BJ (cell line): Measurements from ENCODE around the gene CMC2. TPM values are rescaled to one million over a fixed set of nuclear protein-coding genes. Genes with fewer than 3 reads are reported as not detected.

Experiments
- CTCF ChIA-PET: fragments of 350-600 bp; formaldehyde crosslinking; extraction: SDS; loops from one replicate; lab custom pipeline; 2021; ENCODE audit warnings: antibody characterized with exemption, inconsistent platforms; lab: Yijun Ruan, JAX
- POLR2A ChIA-PET: fragments of 300-600 bp; sonication (Branson Sonifier 250); formaldehyde crosslinking; extraction: SDS; loops from one replicate; lab custom pipeline; 2021; ENCODE audit warnings: antibody characterized with exemption; lab: Charles Lee
- DNase-seq: peaks from one replicate; pipeline ENCODE4 v3.0.0-alpha.2; 2011; ENCODE audit warnings: low read depth
- H3K27me3 ChIP-seq: 2 replicates; pipeline ENCODE4 v1.6.0; 2011; ENCODE audit warnings: low read length; ENCODE audit not compliant: control insufficient read depth, insufficient read depth
- H3K36me3 ChIP-seq: 2 replicates; pipeline ENCODE4 v1.5.1; 2011; ENCODE audit warnings: low read length; ENCODE audit not compliant: control insufficient read depth, insufficient read depth
- H3K4me3 ChIP-seq: 2 replicates; pipeline ENCODE4 v1.5.1; 2011; ENCODE audit warnings: low read depth, mild to moderate bottlenecking, control low read depth, low read length
- CTCF ChIP-seq: IDR thresholded peaks from 2 replicates; pipeline ENCODE4 v1.5.1; 2011; ENCODE audit warnings: low read depth, mild to moderate bottlenecking, control low read depth, inconsistent platforms, low read length, moderate library complexity; ENCODE audit not compliant: insufficient read depth
- polyA plus RNA-seq: library from polyadenylated mRNA; depleted of rRNA; stranded (reverse); fragments of >200 nt; gene quantifications from 2 replicates; pipeline ENCODE4 v1.2.3, GENCODE V29; 2011

The CMC2 gene
- polyA plus RNA-seq, 1 experiment, result 56.4 TPM

GRCh38 chr16:80992676-80993293, 13.9 kb downstream of the CMC2 start:
- H3K27me3 ChIP-seq, result no peaks in the 10 kb centered on the region
- no peak for DNase-seq
- no peak for TF ChIP-seq CTCF
- H3K36me3 ChIP-seq, result no peaks in the 10 kb centered on the region; the same call in 1 of the 2 replicates
- ChIA-PET POLR2A (no interaction called here), CTCF (interaction anchor here (0.6 to 3.3 kb wide), 5 partner anchors 11 to 74 kb away, joined by 3 to 25 read pairs (median 4); no protein-coding TSS in a partner anchor)
- H3K4me3 ChIP-seq, result no peak overlapping the region

- H3K27me3 ChIP-seq, result no peaks in the 10 kb centered on the region
- H3K36me3 ChIP-seq, result no peaks in the 10 kb centered on the region; the same call in 1 of the 2 replicates
- no peak overlapping the region for H3K4me3 ChIP-seq
- TF ChIP-seq CTCF, result no peak
- ChIA-PET CTCF (interaction anchor here (1.7 to 3.3 kb wide), 2 partner anchors 12 to 17 kb away, joined by 6 to 25 read pairs; no protein-coding TSS in a partner anchor), POLR2A (no interaction called here)
- DNase-seq, result no peak
These were observed 14.8 kb downstream of the CMC2 start for GRCh38 chr16:80991792-80992430.

GRCh38 chr16:80990978-80991377, 15.7 kb downstream of the CMC2 start:
- DNase-seq, result no peak
- H3K36me3 ChIP-seq, result no peaks in the 10 kb centered on the region; the same call in 1 of the 2 replicates

DNA sequence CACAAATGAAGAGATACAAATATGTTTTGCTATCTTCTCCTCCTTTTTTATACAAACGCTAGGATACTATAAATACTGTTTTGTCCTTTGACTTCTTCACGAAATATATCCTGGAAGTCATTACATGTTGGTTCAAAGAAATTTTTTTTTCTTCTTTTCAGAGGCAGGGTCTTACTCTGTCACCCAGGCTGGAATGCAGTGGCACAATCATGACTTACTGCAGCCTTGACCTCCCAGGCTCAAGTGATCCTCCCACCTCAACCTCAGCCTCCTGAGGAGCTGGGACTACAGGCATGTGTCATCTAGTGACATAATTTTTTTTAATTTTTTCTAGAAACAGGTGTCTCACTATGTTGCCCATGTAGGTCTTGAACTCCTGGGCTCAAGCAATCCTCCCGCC, 16.1 kb downstream of the CMC2 start:
- no peak for DNase-seq
- Histone ChIP-seq H3K27me3 (no peaks in the 10 kb centered on the region), H3K36me3 (no peaks in the 10 kb centered on the region; the same call in 1 of the 2 replicates), H3K4me3 (no peak overlapping the region)
- TF ChIP-seq CTCF, result no peak
- CTCF ChIA-PET, result interaction anchor here (1.3 to 1.9 kb wide), 3 partner anchors 12 to 16 kb away, joined by 4 to 8 read pairs (median 6); no protein-coding TSS in a partner anchor
- POLR2A ChIA-PET, result no interaction called here

More at GRCh38 chr16:80990978-80991377, 15.7 kb downstream of the CMC2 start:
- no peak for TF ChIP-seq CTCF
- Histone ChIP-seq H3K4me3 (no peak overlapping the region), H3K27me3 (no peaks in the 10 kb centered on the region)
- CTCF ChIA-PET, result interaction anchor here (1.3 to 1.9 kb wide), 3 partner anchors 12 to 16 kb away, joined by 4 to 8 read pairs (median 6); no protein-coding TSS in a partner anchor
- POLR2A ChIA-PET, result no interaction called here

GRCh38 chr16:80989801-80990200, 16.9 kb downstream of the CMC2 start:
- no peak for DNase-seq
- CTCF ChIA-PET, result interaction anchor here (1.1 to 1.9 kb wide), 3 partner anchors 13 to 15 kb away, joined by 3 to 8 read pairs (median 4); no protein-coding TSS in a partner anchor
- TF ChIP-seq CTCF, result no peak
- no peaks in the 10 kb centered on the region; the same call in 1 of the 2 replicates for H3K36me3 ChIP-seq
- no peaks in the 10 kb centered on the region for H3K27me3 ChIP-seq
- POLR2A ChIA-PET, result no interaction called here
- no peak overlapping the region for H3K4me3 ChIP-seq
